ENCODE results near the gene PLEKHG1.

The PLEKHG1 gene

GRCh38 chr6:150641398-150642139, 41.9 kb downstream of the PLEKHG1 start:
- no peak for DNase-seq

- DNase-seq = peak; percentile 17
These were observed 46.5 kb downstream of the PLEKHG1 start for GRCh38 chr6:150646228-150646627.

GRCh38 chr6:150647051-150647450, 47.4 kb downstream of the PLEKHG1 start:
- DNase-seq = no peak
